Fibroblast of upper back skin (primary cell): ENCODE data around the gene GGCX.
A peak's percentile ranks its signal among the peaks of the same experiment; 100 is the strongest.

Experiments used
- DNase-seq: peaks from one replicate; pipeline ENCODE4 v3.0.0-alpha.2; 2013

GGCX gene

DNA sequence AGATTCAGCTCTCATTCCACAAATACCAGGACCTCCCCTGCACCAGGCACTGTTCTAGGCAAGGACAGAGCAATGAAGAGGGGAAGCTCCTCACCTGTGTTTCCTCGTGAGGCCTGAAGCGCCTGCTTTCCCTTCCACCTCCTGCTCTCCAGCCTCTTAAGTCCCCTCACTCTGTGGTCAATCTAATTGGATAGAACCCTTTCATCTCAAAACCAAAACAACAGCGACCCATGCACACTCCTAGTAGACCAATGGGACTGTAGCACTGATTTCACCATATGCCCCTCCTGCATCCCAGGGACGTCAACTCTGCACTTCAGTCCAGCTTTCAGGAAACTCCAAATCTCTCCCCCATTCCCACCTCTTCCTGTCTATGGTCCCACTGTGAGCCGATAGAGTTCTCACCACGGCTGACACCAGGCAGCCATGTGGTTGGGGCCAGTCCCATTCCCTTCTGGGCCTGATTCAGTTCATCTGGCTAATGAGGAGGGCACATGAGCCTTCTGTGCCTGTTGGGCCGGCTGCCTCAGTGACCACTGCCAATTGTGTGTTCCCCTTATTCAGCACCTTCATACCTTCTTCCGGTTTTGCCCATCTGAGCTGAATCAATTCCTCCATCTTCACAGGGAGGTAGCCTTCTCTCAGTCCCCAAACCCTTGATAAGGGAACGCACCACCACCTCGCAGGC is 55.6 kb downstream of the GGCX start:
- DNase-seq, result no peak

DNA sequence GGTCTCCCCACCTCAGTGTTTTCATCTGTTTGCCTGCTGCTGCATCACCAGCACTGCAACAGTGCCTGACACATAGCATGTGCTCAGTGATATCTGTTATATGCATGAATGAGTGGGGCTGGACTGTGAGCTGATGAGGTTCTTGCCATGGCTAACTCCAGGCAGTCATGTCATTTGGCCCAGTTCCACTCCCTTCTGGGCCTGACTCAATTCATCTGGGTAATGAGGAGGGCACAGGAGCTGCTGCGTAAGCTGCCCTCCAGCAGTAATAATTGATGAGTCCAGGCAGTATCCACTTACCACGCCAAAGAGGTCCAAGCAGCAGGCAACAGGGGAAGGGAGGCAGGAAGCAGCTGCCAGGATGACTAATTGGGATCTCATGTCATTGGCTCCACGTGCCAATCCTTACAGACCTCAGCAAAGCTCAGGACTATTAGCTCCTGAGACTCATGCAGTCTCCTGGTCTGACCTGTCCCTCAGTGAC is 56.5 kb downstream of the GGCX start:
- DNase-seq, result peak; percentile 88

DNA sequence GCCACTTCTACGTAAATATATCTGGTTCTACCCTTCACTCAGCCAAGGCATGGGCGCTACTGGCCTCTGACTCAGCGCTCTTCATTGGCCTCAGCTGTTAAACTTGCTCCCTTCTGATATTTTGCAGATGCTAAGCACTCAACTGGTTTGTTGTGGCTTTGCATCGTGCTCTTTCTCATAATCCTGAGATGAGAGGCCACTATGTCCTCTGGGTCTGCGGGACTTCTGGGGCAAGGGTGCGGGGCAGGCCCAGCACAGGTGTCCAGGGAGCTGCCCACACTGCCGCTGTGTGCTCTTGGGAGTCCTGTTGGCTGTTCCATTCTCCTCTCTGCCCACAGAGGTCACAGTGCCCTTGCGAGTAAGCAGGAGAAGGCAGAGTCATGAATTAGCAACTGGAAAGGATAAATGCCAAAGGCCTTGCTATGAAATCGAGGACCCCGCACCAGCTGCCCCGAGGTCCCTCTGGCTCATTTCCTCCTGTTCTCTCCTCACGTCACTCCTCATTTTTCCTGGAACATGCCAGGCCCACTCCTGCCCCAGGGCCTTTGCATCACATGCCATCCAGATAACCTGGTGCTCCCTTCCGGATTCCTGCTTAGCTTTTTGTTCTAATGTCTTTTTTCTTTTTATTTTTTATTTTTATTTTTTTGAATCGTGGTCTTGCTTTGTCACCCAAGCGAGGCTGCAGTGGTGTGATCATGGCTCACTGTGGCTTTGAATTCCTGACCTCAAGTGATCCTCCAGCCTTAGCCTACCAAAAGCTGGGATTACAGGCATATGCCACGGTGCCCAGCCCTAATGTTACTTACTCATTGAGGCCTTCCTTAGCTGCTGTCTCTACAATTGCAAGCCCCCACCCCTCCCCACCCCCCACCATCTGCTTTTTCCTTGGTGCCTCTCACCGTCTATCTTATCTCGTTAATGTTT is 57.2 kb downstream of the GGCX start:
- DNase-seq, result peak; percentile 37

DNA sequence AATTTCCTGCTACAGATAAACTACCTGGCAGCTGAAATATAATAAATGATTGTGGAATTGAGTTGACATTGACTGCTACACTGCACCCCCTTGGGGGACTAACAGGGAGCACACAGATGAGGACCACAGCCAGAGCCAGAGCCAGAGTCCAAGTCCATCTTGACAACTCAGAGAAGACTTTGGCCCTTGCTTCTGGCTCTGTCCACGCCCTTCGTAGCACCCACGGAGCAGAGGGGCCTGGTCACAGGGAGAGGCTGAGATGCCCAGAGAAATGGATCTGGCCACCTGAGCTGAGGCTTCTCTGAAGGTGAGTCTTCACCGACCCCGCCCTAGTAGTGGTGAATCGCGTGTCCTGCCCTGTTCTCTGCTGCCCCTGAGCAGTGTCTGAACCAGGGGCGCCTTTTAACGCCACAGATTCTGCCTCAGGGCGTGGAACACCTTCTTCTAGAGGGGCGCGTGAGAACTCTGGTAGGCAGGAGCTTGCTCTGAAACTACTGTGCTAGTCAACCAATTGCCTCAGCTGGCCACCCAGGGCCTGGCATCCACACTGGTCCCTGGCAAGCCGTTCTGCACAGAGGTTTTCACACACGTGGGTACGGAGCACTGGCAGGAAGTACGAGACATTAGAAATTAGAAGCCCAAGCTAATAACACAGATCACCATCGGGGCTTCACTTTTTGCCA is 58.0 kb downstream of the GGCX start:
- DNase-seq, result no peak

DNA sequence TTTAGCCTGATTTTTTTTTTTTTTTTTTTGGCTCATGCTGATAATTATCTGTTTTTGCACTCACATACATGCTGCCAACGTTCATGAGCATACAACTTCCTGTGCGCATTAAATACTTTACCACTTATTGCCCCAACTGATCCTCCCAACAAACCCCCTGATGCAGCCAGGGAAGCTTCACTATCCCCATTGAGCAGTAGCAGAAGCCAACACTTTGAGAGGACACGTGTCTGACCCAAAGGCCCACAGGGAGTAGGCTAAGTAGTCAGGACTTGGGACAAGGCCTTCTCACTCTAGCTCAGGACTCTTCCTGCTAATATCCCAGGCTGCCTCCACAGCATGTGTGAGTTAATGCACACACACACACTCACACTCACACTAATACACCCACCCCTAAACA is 58.6 kb downstream of the GGCX start:
- DNase-seq, result no peak

DNA sequence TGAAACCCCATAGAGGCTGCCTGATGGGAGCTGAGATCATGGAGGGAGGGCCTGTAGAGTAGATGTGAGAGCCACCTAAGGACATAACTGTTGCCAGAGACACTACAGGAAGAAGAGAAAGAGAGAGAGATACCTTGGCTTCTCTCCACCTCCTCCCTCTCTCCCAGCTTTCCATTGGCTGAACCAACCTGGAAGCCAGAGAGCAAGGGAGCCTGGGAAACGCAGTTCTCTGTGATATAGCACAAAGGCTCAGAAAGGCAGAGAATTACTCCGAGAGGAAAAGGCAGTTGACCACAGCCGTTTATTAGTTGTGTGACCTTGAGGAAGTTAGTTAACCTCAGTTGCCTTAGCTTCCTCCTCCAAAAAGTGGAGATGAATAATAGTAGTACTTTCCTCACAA is 60.0 kb downstream of the GGCX start:
- DNase-seq, result no peak

DNA sequence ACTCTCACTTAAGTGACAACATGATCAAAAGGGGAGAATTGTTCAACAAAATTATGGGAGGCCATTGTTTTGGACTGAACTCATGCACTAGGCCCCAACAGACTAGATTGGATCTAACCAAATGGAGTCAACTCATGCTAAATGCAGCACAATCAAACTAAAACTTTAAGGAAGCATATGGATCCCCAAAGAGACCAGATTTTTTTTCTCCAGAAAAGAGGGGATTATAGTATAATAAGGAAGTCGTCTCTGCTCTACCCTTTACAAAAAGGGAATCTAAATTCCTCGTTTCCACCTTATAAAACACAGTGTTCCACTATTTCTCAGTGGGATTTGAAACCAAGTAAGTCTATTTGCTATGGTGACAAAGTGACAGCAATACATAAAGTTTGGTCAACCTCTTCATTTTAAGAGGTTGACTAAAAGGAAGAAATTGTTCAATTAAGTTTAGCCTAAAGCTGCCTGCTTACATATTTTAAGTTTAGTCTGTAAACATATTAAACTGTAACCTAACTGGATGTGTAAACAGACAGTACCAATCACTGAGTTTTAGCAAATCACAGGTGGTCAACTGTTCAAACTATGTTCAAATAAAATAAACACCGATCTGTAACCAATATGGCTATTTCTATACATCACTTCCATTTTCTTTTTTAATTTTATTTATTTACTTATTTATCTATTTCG is 63.2 kb downstream of the GGCX start:
- DNase-seq, result no peak

DNA sequence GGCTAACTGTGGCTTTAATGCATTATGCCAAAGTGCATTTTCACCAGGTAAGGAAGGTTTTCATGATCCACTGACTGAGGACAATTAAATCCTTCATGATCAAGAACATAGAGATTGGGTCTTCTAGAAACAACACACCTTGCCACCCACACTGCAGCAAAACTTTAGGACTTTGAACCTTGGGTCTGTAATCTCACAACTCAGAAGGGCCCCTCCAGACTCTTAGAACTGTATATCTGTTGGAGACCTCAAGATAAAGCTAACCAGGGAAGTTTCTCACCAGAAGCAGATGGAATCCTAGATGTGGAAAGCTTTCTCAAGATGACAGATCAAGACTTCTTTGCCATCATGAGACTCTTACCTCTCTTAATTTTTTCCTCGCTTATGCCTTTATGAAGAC is 64.9 kb downstream of the GGCX start:
- no peak for DNase-seq
